ENCODE results near the gene CD160. TPM values are rescaled to one million over a fixed set of nuclear protein-coding genes. Genes with fewer than 3 reads are reported as not detected.

Gene CD160
- total and polyA plus RNA-seq, 2 of the 13 experiments (the other 11 are each of a cell fraction or from before 2014, with no cell fraction given) = 0.09 TPM; not detected in 1

- TF ChIP-seq PITX1 (CRISPR knock-in tag; IDR thresholded peaks at IDR 0.05) (no peak), ZNF124 (CRISPR knock-in tag; IDR thresholded peaks at IDR 0.05) (0 out of 2 replicates have a peak, but pooled peaks have one; percentile 47), BRD4 (CRISPR knock-in tag; IDR thresholded peaks at IDR 0.05) (no peak), MXI1 (IDR thresholded peaks at IDR 0.05; ENCODE audit: borderline replicate concordance, low read depth, low read length) (peak; percentile 37; the same call in 1 of the 3 replicates), MATR3 (CRISPR knock-in tag; IDR thresholded peaks at IDR 0.05) (no peak), ZNF335 (CRISPR knock-in tag; IDR thresholded peaks at IDR 0.05) (no peak), ZNF674 (CRISPR knock-in tag; IDR thresholded peaks at IDR 0.05; ENCODE audit: low read depth) (no peak), CREM (IDR thresholded peaks at IDR 0.05) (no peak), CREM (CRISPR knock-in tag; IDR thresholded peaks at IDR 0.05) (no peak), MLLT10 (CRISPR knock-in tag; IDR thresholded peaks at IDR 0.05) (no peak), ZNF782 (CRISPR knock-in tag; IDR thresholded peaks at IDR 0.05; ENCODE audit: borderline replicate concordance) (0 out of 2 replicates have a peak, but pooled peaks have one; percentile 69), ZNF567 (CRISPR knock-in tag; IDR thresholded peaks at IDR 0.05; ENCODE audit: borderline replicate concordance) (0 out of 2 replicates have a peak, but pooled peaks have one; percentile 57), PPARG (CRISPR knock-in tag; conservative IDR thresholded peaks at IDR 0.05) (no peak), LRRFIP1 (CRISPR knock-in tag; conservative IDR thresholded peaks at IDR 0.05) (no peak), ZBTB2 (CRISPR knock-in tag; IDR thresholded peaks at IDR 0.05; ENCODE audit: low read depth) (no peak), ZNF331 (CRISPR knock-in tag; IDR thresholded peaks at IDR 0.05) (0 out of 2 replicates have a peak, but pooled peaks have one; percentile 18), CBFB (CRISPR knock-in tag; IDR thresholded peaks at IDR 0.05) (peak; percentile 61; the same call in 1 of the 2 replicates), ZSCAN31 (CRISPR knock-in tag; IDR thresholded peaks at IDR 0.05; ENCODE audit: low read depth) (peak; percentile 68; the same call in 1 of the 2 replicates), ZNF33B (CRISPR knock-in tag; IDR thresholded peaks at IDR 0.05) (no peak), MTERF4 (CRISPR knock-in tag; IDR thresholded peaks at IDR 0.05) (peak; percentile 78; the same call in 1 of the 2 replicates), HOXD1 (CRISPR knock-in tag; IDR thresholded peaks at IDR 0.05) (peak; percentile 43; the same call in 1 of the 2 replicates)
- TF ChIP-seq, protein P1, sequence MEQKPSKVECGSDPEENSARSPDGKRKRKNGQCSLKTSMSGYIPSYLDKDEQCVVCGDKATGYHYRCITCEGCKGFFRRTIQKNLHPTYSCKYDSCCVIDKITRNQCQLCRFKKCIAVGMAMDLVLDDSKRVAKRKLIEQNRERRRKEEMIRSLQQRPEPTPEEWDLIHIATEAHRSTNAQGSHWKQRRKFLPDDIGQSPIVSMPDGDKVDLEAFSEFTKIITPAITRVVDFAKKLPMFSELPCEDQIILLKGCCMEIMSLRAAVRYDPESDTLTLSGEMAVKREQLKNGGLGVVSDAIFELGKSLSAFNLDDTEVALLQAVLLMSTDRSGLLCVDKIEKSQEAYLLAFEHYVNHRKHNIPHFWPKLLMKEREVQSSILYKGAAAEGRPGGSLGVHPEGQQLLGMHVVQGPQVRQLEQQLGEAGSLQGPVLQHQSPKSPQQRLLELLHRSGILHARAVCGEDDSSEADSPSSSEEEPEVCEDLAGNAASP (CRISPR knock-in tag; IDR thresholded peaks at IDR 0.05; ENCODE audit: borderline replicate concordance) = peak; percentile 40; the same call in 1 of the 2 replicates
- TF ChIP-seq, protein P2, sequence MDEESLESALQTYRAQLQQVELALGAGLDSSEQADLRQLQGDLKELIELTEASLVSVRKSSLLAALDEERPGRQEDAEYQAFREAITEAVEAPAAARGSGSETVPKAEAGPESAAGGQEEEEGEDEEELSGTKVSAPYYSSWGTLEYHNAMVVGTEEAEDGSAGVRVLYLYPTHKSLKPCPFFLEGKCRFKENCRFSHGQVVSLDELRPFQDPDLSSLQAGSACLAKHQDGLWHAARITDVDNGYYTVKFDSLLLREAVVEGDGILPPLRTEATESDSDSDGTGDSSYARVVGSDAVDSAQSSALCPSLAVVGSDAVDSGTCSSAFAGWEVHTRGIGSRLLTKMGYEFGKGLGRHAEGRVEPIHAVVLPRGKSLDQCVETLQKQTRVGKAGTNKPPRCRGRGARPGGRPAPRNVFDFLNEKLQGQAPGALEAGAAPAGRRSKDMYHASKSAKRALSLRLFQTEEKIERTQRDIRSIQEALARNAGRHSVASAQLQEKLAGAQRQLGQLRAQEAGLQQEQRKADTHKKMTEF (CRISPR knock-in tag; IDR thresholded peaks at IDR 0.05) = peak; percentile 55; the same call in 1 of the 2 replicates
Observed at GRCh38 chr1:145720878-145721671, 1.8 kb downstream of the CD160 start (continued).
